GM19351 (cell line): ENCODE results near the gene DYDC1.
"Not testable (repeated sequence)": the region's sequence is repeated elsewhere in the genome, so short reads cannot be mapped to it uniquely, and the experiment has no call there.

ENCODE experiments used
- ATAC-seq: cut with Tn5 transposase; IDR thresholded peaks from one replicate; pipeline ENCODE4 v1.9.1; 2021; ENCODE audit warnings: mild to moderate bottlenecking, moderate library complexity; ENCODE audit not compliant: unreplicated experiment

Gene DYDC1

GRCh38 chr10:80344912-80345311 is 11.6 kb downstream of the DYDC1 start:
- ATAC-seq, result no peak

DNA sequence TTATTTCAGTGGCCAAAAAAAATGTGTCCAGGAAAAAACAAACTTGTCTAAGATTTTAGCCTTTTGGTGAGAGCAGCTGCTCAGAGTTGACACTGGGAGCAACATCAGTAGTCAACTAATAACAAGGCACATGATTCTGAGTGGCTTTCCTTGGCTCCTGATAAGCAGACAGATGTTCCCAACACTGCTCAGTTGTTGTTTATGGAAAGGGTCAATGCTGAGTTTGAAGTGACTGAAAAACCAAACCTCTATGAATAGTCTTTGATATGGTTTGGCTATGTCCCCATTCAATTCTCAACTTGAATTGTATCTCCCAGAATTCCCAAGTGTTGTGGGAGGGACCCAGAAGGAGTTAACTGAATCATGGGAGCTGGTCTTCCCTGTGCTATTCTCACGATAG is 12.3 kb downstream of the DYDC1 start:
- no peak for ATAC-seq

DNA sequence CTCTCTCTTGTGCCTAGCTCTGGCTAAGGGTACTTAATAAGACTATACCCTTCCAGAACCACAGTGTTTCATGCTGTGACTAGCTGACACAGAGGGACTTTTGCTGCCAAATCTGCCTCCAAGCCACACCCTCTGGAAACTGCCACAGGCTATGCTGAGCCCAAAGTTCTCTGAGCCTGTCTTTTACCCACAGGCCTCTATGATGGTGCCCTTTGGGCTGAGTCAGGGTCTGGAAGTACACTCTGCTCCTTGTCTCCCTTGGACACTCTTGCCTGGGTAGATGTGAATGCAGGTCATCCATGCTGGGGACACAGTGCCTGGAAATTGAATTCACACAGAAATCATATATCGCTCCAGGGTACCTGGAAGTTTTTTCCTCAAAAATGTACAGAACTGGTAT is 22.6 kb downstream of the DYDC1 start:
- no peak for ATAC-seq

- no peak for ATAC-seq
Observed at GRCh38 chr10:80324891-80325364, 31.6 kb downstream of the DYDC1 start.

- no peak for ATAC-seq
Observed at GRCh38 chr10:80324086-80324485, 32.5 kb downstream of the DYDC1 start.

DNA sequence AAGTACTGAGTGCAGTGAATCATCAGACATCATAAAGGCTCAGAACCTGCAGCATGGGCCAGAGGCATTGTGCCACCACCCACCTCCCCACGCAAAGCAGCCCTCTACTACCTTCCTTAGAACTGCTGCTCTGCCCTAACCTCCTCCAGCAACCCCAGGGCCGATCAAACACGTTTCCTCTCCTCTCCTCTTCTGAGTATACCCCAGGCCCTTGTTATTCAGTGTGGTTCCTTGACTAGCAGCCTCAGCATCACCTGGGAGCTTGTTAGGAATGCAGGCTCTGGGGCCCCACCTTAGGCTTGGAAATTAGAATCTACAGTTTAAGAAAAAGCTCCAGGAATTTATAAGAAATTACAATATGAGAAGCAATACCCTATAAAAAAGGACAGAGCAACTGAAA is 33.2 kb downstream of the DYDC1 start:
- ATAC-seq, result no peak

- no peak for ATAC-seq
Observed at GRCh38 chr10:80322711-80323110, 33.8 kb downstream of the DYDC1 start.

DNA sequence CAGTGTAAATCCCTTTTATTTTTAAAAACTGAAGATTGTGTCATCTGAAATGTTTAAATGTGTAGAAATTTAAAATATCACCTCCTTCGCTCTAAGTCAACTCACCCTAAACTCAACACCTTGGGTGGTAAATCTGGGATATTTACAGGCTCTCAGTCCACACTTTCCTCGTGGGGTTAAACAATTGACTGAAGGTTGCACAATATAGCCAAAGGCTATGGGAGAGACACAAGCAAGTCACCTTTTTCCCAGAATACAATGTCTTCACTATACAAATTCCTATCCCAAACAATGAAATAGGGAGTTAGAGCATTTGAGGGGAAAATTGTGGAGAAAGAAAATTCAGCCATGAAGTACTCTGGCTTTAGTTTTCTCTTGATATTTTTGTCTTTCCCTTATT is 34.4 kb downstream of the DYDC1 start:
- no peak for ATAC-seq

GRCh38 chr10:80321183-80321582 is 35.4 kb downstream of the DYDC1 start:
- ATAC-seq, result no peak

DNA sequence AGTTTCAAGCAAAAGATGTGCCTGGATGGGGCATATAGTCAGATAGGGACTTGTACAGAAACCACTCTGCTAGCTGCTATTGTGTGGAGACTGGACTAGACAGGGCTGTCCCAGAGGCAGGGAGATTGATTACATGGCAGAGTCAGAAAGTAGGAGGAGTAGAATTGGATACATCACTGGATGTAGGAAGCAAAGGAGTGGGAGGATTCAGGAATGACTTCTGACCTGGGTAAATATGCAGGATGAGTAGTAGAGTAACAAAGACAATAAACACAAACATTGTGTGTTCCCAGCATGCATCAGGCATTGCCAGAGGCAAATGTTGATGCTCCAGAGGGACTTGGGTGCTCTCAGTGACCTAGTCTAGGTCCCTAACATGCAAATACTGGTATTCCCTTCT is 36.2 kb downstream of the DYDC1 start:
- no peak for ATAC-seq

DNA sequence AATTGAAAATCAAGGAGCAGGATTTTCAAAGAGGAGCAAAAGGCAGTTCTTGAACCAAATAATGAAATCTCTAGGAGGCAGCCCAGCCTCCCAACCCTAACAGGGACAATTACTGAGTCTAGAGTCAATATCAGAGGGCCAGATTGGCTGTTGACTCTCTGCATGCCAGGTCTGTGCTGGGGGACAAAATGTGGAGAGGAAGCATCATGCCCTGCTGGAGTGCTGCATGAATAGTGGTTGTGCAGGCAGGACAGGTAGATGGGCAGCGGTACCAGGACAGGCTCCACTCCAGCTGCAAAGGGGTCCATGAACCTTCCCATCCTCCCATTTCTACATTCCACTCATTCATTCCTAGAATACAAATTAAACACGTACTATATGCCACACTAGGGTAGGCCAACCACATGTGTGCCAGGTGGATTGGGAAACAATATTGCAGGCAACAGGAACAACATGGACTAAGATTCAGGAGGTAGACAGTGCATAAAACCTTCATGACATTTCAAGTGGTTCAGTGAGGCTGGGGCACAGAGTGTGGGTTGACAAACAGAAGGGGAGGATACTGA is 36.7 kb downstream of the DYDC1 start:
- no peak for ATAC-seq

GRCh38 chr10:80319318-80319717 is 37.2 kb downstream of the DYDC1 start:
- no peak for ATAC-seq

DNA sequence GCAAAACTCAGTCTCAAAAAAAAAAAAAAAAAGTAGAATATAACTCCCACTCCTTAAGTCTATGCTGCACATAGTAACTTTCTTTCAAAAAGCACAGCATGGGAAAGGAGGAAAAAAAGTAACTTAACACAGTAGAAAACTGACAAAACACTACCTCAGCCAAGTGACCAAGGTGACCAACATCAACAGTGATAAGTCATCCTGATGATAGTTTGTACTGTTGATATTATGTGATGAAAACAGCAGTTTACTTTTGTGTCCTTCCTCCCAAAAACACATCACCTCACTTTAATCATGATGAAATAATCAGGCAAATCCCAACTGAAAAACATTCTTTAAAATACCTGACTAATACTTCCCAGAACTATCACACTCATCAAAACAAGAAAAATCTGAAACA is 37.8 kb downstream of the DYDC1 start:
- ATAC-seq, result no peak

GRCh38 chr10:80315391-80315790 is 41.2 kb downstream of the DYDC1 start:
- no peak for ATAC-seq

DNA sequence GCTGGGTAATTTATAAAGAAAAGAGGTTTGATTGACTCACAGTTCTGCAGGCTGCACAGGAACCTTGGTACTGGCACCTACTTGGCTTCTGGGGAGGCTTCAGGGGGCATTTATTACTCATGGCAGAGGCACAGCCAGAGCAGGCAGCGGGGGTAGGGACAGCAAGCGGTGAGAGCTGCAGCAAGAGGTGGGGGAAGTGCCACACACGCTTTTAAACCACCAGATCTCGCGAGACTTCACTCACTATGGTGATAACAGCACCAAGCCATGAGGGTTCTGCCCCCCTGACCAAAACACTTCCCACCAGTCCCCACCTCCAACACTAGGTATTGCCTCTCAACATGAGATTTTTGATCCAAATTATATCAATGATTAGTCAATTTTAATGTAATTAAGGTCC is 43.0 kb downstream of the DYDC1 start:
- ATAC-seq, result no peak

GRCh38 chr10:80305989-80306388 is 50.6 kb downstream of the DYDC1 start:
- ATAC-seq, result not testable (repeated sequence)

- ATAC-seq, result no peak
Observed at GRCh38 chr10:80296942-80297341, 59.6 kb downstream of the DYDC1 start.

- ATAC-seq, result no peak
Observed at GRCh38 chr10:80292607-80293239, 63.8 kb downstream of the DYDC1 start.

DNA sequence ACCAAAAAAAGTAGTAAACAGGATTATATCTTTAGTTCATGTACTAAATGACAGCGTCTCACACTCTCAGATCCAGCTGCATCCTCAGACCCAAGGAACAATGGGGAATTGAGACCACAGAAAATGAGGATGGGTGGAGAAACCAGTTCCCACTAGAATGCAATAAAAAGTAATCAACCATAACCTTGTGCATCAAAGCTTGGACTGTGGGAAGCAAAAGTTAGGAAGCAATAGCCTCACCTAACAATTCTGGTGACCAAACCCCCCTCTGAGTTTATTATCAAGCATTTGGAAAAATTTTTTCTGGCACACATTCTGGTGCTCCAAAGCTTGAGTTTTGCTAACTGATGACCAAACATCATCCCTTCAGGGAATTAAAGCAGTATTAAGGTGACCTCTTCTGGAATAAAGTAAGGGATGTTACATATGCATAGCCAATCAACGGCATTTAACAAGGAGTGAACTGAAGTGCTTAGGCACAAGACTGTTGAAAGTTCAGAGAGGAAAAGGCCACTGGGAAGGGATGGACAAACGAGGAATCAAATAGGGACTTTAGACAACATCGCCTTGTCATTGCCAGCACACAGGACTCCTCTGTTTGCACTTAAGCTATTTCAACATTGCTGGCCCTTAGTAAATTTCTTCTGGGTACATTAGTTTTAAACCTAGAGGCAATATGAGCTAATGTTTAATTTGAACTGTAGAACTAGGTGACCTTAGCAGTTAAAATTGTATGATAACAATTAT is 65.9 kb downstream of the DYDC1 start:
- ATAC-seq, result no peak

- ATAC-seq, result no peak
Observed at GRCh38 chr10:80289451-80290287, 66.9 kb downstream of the DYDC1 start, which contains the start of gene MAT1A. TSS of gene MAT1A (minus strand) at chr10:80289658. CDS start at chr10:80289423, 235 bp downstream.

GRCh38 chr10:80288849-80289248 is 67.7 kb downstream of the DYDC1 start:
- ATAC-seq, result no peak
